Erythroblast (primary cell): ENCODE results near the gene C20orf144.
"Not testable (repeated sequence)": the region's sequence is repeated elsewhere in the genome, so short reads cannot be mapped to it uniquely, and the experiment has no call there.

Experiments used
- DNase-seq, 2 experiments: peaks; one replicate each; lab custom pipeline; 2025; lab: John Stamatoyannopoulos, UW
- GATA1 ChIP-seq: IDR thresholded peaks from 2 replicates; pipeline ENCODE4 v1.6.1; 2011; ENCODE audit warnings: low read depth, mild to moderate bottlenecking, control low read depth, low read length, moderate library complexity
- POLR2A ChIP-seq: IDR thresholded peaks from 2 replicates; pipeline ENCODE4 v1.6.1; 2011; ENCODE audit warnings: mild to moderate bottlenecking, low read length

C20orf144 gene

DNA sequence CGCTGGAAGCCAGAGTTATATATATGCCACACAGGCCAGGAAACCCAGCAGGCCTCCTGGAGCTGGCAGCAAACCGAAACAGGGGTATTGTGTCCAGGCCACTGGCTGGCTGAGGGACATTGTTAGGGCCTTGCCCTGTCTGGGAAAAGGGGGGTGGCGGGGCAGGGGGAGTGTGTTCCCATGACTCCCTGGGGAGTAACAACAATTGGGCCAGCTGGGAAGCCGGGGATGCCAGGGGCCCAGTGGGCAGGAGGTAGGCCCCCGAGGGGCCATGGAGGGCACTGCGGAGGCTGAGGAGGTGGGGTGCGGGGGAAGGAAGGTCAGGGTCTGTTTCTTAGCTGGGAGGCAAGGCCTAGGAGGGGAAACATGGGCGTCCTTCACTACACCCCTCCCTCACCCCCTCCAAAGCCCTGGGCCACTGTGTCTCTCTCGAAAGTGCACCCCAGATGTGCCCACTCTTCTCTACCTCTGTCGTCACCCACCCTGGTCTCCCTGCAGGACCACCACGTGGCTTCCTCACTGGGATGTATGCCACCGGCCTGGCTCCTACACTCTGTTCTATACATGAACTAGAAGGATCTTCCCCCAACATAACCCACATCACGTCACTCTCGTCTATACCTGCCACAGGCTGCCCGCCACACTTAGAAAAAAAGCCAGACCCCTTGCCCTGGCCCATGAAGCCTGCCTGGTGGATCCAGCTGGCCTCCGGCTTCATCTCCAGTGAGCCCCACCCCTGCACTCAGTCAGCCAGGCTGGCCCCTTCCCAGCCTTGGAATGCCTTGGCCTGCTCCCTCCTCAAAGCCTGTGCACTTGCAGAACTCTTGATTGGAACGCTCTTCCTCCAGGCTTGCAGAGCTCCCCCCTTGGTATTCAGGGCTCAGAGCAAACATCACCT, 31.9 kb downstream of the C20orf144 start:
- TF ChIP-seq POLR2A (no peak), GATA1 (no peak)
- no peak for DNase-seq

DNA sequence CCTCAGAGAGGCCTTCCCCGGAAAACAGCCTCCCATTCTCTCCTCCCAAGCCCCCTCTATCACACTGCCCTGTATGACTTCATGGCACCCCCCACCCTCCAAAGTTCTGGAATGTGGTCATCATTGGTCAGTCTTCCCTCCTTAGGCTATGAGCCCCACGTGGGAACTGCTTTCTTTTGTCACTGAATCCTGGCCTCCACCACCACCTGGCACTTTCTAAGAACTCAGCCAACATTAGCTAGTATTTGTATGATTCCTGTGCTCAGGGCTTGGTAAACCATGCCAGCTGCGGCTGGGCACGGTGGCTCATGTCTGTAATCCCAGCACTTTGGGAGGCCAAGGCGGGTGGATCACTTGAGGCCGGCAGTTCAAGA, 32.5 kb downstream of the C20orf144 start:
- TF ChIP-seq POLR2A (no peak), GATA1 (no peak)
- DNase-seq: no peak

DNA sequence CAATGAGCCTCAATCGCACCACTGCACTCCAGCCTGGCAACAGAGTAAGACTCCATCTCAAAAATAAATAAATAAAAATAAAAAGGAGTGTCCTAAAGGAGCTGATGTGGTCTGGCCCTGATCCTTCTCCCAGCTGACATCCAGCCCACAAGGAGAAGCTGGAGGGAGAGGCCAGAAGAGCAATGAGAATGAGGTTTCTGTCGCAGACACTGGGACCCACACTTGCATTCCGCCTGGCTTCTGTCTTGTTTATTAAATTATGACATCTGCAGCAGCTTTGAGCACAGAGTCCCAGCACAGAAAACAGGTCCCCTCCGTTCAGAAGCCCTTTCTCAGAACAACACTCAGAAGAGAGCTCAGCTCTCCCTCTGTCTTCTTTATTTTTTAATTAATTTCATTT, 34.3 kb downstream of the C20orf144 start:
- no peak for DNase-seq
- TF ChIP-seq POLR2A: no peak

DNA sequence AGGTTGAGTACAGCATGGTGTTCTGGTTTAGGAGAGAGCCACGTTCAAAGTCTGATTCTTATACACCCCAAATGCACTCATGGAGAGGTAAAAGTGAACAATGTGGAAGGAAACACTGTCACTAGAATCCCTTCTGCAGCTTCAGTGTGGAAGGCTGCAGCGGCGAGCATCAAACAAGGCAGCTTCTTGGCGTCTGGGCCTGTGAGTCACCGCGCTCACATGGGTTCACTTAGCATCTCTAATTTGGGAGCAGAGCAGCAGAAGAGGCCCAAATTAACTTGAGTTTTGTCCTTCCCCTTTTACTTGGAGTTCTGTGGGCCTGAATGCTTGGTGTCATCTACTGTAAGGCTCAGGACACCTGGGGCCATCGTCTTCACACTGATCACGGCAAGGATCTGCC, 35.0 kb downstream of the C20orf144 start:
- TF ChIP-seq GATA1 (no peak), POLR2A (no peak)
- DNase-seq: no peak

DNA sequence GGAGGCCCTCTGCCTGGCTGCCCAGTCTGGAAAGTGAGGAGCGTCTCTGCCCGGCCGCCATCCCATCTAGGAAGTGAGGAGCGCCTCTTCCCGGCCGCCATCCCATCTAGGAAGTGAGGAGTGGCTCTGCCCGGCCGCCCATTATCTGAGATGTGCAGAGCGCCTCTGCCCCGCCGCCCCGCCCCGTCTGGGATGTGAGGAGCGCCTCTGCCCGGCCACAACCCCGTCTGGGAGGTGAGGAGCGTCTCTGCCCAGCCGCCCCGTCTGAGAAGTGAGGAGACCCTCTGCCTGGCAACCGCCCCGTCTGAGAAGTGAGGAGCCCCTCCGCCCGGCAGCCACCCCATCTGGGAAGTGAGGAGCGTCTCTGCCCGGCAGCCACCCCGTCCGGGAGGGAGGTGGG, 36.8 kb downstream of the C20orf144 start:
- not testable (repeated sequence) for DNase-seq

DNA sequence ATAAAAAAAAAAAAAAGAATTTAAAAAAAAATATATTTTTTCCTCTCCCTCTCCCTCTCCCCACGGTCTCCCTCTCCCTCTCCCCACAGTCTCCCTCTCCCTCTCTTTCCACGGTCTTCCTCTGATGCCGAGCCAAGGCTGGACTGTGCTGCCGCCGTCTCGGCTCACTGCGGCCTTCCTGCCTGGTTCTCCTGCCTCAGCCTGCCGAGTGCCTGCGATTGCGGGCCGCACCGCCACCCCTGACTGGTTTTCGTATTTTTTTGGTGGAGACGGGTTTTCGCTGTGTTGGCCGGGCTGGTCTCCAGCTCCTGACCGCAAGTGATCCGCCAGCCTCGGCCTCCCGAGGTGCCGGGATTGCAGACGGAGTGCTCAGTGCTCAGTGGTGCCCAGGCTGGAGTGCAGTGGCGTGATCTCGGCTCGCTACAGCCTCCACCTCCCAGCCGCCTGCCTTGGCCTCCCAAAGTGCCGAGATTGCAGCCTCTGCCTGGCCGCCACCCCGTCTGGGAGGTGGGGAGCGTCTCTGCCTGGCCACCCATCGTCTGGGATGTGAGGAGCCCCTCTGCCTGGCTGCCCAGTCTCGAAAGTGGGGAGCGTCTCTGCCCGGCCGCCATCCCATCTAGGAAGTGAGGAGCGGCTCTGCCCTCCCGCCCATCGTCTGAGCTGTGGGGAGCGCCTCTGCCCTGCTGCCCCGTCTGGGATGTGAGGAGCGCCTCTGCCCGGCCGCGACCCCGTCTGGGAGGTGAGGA, 38.7 kb downstream of the C20orf144 start:
- not testable (repeated sequence) for DNase-seq

DNA sequence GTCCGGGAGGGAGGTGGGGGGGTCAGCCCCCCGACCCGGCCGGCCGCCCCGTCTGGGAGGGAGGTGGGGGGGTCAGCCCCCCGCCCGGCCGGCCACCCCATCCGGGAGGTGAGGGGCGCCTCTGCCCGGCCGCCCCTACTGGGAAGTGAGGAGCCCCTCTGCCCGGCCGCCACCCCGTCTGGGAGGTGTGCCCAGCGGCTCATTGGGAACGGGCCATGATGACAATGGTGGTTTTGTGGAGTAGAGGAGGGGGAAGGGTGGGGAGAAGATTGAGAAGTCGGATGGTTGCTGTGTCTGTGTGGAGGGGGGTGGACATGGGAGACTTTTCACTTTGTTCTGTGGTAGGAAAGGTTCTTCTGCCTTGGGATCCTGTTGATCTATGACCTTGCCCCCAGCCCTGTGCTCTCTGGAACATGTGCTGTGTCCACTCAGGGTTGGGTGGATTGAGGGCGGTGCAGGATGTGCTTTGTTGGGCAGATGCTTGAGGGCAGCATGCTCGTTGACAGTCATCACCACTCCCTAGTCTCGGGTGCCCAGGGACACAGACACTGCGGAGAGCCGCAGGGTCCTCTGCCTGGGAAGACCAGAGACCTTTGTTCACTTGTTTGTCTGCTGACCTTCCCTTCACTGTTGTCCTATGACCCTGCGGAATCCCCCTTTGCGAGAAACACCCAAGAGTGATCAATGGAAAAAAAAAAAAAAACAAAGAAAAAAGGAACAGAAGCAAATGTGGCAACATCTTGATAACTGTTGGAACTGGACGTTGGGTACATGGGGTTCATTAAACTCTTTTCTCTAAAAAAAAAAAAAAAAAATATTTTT, 39.7 kb downstream of the C20orf144 start:
- DNase-seq: no peak
- TF ChIP-seq GATA1: no peak
- no peak for TF ChIP-seq POLR2A

DNA sequence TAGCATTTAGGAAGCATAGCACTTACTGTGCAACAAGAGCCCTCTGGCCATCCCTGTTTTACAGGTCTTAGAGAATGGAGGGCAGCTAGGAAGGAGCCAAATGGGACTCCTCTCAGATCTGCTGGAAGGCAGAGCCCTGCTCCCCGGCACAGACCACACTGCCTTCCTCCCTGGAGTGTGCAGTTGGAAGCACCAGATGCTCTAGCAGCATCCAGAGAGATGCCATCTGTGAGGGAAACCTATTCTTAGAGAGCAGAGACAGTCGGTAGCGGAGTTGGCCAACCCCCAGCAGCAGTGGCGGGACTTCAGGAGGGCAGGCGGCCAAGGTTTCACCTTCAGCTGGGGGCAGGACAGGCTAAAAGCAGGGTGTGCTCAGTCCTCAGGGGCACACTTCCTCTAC, 40.7 kb downstream of the C20orf144 start:
- no peak for TF ChIP-seq GATA1
- TF ChIP-seq POLR2A: no peak
- DNase-seq: no peak

DNA sequence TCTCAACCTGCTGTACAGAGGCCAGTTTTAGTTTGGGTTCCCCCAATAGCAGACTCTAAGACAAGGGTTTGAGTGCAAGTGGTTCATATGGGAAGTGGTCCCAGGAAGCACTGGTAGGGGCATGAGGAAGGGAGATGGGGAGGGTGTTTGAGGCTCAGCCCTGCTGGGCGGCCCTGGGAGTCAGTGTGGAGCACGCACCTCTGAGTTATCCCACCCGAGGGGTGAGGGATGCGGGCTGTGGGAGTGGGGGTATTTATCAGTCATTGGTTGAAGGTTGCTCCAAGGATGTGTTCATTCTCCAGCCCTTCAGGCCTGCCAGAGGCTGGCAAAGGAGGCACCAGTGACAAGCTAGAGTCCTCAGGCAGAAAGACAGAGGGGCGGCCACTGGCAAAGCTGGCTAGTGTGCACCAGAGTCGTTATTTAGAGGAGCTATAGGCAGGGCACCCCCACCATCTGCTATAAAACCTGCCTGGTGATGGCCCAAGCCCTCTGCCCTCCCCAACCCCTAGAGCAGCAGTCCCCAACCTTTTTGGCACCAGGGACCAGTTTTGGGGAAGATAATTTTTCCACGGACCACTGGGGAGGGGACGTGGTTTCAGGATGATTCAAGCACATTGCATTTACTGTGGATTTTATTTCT, 41.5 kb downstream of the C20orf144 start:
- no peak for DNase-seq
- TF ChIP-seq GATA1: no peak
- TF ChIP-seq POLR2A: no peak

DNA sequence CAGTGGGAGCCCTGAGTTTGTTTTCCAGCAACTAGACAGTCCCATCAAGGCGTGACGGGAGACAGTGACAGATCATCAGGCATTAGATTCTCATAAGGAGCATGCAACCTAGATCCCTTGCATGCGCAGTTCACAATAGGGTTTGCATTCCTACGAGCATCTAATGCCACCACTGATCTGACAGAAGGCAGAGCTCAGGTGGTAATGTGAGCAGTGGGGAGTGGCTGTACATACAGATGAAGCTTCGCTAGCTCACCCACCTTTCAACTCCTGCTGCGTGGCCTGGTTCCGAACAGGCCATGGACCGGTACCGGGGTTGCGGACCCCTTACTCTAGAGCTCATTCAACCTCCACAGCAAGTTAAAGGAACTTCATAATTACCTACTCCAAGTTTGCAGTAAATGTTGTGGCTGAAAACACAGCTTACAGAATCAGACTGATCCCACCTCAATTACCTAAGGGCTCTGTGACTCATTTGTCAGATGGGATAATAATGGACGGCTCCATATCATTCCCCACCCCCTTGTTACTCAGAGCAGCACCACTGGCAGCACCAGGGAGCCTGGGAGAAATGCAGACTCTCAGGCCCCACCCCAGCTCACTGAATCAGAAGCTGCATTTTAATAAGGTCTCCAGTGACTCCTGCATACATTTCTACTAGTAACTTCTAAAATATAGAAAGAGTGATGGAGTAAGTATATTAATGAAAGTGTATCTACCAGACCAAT, 42.2 kb downstream of the C20orf144 start:
- no peak for DNase-seq
- TF ChIP-seq GATA1 (no peak), POLR2A (no peak)

DNA sequence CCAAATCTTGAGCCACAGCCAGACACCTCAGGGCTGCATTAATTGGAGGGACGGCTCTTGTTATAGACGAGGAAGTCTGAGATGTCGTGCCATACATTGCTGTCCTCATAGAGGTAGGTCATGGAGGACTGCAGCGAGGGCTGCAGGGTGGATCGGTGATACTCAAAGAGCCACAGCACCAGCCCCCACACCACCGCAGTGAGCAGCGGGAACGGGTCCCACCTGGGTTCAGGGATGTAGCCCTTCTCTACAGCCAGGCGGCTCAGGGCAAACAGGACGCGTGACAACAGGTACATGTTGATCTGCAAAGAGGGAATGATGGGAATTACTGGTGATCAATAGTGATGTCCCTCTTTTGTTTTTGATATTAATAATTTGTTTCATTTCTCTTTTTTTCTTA, 45.5 kb downstream of the C20orf144 start:
- no peak for TF ChIP-seq GATA1
- TF ChIP-seq POLR2A: no peak
- DNase-seq: no peak

DNA sequence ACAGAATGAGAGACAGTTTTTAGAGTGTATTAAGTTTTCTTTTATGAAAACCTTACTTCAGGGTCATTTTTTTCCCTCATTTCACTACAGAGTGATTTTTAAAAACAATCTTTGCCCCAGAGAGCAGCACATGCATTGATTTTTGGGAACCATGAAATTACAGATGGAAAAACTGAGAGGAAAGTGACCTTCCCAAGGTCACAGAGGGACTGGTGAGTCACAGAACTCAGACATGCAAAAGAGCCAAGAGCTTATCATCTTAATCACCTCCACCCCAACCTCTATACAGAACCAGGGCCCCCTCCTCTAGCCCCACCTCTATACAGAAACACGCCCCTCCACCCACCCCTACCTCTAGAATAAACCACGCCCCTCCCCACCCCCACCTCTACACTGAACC, 47.3 kb downstream of the C20orf144 start:
- DNase-seq: peak; percentile 52 to 64
- TF ChIP-seq GATA1 (no peak), POLR2A (no peak)
